NCI-H1930 (cell line): Measurements from ENCODE around the gene TTC31.

ENCODE experiments used
- DNase-seq, 2 experiments: peaks; one replicate each; lab custom pipeline; 2025; lab: John Stamatoyannopoulos, UW

TTC31 gene

DNA sequence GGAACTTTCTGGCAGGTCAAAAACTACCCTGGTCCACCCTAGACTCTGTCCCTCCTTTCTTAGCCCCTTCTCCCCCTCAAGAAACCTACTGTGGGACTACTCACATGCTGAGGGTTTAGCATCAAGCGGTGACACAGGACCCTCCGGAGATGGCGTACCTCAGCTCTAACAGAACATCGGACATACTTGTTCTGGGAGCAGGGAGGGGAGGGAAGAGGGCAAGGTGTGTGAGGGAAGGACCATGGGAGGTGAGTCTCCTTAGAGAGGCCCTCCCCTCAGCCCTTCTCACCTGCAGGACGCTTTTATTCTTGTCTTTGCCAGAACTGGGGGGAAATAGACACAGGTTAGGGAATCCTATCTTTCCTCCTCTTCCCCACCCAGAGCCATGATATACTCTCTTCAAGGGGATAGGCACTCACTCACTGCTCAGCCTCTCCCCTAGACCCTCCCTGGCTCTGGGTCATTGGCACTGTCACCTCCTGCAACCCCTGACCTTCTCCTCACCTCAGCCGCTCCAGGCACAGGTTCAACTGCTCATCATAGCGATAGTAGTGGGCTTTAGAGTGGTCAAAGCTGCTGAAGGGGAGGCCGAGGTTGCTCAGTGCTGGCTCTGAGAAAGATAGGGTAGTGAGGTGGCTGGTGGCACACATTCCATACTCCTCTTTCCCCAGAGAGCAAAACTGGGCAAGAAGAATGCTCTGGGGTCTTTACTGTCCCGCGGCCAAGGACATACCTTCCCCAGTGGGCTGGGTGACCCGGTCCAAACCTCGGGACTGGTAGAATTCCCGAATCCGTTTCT, 22.8 kb downstream of the TTC31 start:
- no peak for DNase-seq

DNA sequence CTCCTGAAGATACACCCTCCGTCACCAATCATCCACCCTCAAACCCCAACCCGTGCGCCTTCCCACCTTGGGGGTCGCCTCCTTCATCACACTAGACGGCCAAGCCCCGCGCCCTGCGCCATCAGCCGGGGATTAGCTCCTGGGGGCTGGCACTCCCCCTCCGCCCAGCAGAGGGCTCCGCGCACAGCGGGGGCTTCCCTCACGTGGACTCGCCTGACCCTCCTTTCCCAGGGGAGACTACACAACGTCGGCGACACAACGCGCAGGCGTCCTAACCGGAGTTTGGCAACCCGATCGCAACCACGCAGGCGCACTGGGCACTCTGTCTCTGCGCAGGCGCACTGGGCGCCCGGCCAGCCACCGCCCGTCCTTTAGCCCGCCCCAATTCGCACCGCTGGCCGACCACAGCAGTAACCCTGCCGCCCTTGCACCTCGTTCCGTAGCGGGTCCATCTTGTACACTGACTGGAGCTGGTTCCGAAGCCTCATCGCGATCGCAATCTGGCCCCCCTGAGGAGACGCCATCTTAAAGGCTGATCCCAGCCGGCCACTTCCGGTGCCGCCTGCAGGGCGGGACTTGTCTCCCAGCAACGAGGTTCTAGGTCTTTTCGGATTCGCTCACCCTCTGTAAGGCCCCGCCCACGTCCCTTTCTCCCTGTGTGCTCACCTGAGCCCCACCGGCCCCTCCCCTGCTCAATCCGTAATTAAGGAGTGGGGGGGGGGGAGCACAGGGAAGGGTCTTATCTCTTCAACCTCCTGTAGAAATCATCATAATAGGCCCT, 24.5 kb downstream of the TTC31 start, which contains the start of gene PCGF1:
PCGF1 (minus strand) TSS at position 551 of the 781 bp plus-strand sequence; CDS start at position 524, 27 bp downstream.
- DNase-seq: peak; percentile 98 to 99

DNA sequence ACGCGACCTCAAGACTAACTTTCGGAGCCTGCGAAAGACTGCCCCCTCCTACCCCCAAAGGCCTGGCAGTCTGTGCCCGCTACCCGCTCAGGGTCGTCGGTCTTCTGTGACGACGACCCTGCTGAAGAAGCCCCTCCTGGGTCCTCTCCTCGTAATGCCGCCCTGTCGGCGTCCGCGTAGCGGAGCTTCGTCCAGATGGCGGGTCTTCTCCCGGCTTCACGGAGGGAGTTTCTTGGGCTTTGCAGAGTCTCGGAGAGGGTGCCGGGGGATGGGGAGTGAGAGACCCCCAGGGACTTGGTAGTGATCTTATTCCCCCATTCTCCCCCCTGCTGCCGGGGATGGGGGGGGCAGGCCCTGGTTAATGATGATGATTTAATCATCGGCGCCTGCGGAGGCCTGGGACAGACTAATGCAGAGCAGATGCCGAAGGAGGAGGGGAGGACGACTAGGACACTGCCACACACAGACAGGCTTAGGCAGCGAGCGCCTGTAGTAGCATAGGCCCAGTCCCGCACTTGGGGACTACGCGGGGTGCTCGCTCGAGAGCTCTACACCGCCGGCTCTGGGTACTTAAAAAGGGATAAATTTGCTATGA, 25.1 kb downstream of the TTC31 start:
- DNase-seq: peak; percentile 32 to 66

DNA sequence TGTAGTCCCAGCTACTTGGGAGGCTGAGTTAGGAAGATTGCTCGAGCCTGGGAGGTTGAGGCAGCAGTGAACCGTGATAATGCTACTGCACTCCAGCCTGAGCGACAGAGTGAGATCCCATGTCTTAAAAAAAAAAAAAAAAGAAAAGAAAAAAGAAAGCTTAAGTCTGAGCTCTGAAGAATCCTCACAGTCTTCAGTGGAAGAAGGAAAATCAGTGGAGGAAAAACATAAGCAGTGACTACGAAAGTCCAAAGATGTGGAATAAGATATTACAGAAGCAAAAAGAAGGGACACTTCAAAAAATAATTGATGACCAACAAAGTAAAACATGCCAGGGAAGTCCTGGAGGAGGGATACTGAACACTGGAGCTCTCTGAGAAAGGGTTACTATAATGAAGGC, 27.4 kb downstream of the TTC31 start:
- DNase-seq: no peak

GRCh38 chr2:74511104-74511989, 28.5 kb downstream of the TTC31 start:
- no peak for DNase-seq

DNA sequence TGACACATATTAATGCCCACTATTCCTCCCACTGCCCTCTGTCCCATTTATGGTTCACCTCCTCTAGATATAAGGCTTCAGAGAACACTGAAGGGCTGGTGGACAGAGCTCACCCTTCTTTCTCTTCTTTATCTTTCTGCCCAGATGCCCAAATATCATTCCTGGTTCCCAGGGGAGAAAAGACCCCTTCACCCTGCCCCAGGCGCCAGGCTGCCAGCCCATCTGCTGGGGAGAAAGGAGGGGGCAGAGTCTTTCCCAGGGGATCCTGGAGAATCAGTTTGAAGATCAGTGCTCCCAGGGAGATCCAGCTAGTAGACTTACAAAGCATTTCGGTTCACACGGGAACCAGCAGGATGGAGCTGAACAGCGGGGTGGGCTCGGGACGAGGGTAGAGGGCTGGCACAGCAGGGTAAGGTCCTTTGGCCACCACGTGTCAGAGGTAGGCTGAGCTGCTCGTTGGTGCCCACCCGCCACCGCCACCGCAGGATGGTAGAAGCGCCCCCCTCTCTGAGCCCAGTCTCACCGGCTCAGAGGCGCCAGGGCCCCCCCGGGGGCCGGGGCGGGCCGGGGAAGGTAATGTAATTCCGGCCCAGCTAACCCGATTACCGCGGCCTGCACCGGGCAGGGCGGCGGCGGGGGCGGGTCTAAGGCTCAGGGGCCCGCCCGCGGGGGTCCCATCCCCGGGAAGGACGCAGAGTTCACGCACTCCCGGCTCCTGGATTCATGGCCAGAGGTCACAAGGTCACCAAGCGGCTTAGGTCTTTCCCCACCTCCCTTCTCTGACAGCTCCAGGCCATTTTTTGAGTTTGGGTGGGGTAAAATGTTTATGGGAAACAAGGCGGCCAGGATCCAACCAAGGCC, 30.1 kb downstream of the TTC31 start:
- DNase-seq: no peak

GRCh38 chr2:74513605-74514367, 30.9 kb downstream of the TTC31 start:
- no peak for DNase-seq

DNA sequence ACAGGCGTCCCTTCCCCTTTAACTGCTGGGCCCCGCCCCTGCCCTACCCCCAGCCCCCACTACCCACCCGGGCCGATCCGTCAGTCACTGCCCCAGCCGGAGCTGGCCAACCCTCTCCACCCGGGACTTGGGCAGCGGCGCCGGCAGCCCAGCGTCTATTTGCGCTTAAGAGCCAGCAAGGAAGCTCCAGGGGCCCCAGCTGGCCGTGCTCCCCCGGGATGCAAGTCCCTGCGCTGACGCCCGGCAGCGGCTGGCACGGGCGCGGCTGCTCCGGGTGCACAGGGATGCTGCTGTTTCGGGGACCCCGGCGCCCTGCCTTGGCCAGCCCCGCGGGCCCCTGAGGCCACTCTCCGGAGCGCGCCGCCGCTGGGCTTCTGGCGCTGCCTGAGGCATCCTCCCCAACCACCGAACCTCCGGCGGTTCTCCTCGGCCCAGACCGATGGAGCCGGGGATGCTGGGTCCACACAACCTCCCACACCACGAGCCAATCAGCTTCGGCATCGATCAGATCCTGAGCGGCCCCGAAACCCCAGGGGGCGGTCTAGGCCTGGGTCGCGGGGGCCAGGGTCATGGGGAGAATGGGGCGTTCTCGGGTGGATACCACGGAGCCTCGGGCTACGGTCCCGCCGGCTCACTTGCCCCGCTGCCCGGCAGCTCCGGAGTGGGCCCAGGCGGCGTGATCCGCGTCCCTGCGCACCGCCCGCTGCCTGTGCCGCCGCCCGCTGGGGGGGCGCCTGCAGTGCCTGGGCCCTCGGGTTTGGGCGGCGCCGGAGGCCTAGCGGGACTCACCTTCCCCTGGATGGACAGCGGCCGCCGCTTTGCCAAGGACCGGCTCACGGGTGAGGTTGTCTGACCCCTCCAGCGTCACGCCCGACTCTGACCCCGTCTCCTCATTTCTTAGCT, 31.7 kb downstream of the TTC31 start, which contains the start of gene TLX2:
TLX2 (plus strand) TSS at position 83 of the 903 bp plus-strand sequence; CDS start at position 440, 357 bp downstream.
- peak in 1 of 2 experiments; percentile 18 for DNase-seq

GRCh38 chr2:74515271-74515980, 32.5 kb downstream of the TTC31 start:
- DNase-seq: no peak

- DNase-seq: no peak
Measured at GRCh38 chr2:74515981-74516633, 33.2 kb downstream of the TTC31 start.

- no peak for DNase-seq
Measured at GRCh38 chr2:74516650-74517049, 33.8 kb downstream of the TTC31 start.

DNA sequence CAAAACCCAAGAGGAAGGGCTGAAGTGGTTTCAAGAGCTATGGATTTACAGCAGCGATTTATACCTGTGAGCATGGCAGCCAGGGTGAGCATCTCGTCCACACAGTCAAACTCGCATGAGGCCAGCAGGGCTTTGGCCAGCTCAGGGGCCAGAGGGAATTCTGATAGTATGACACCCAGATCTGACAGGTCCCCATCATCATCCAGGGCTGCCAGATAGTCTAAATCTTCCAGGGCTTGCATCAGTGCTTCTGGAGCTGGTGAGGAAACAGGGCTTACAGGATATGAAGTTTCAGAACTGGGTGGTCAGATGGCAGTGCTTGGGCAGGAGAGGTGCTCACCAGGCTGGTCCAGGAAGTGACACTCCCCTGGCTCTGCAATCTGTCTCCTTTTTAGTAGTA, 39.6 kb downstream of the TTC31 start:
- DNase-seq: no peak

- no peak for DNase-seq
Measured at GRCh38 chr2:74524005-74524404, 41.1 kb downstream of the TTC31 start.

- DNase-seq: no peak
Measured at GRCh38 chr2:74524955-74525716, 42.3 kb downstream of the TTC31 start.

GRCh38 chr2:74525717-74526648, 43.1 kb downstream of the TTC31 start, which contains the start of gene DQX1:
TSS of gene DQX1 (minus strand) at chr2:74526231. CDS start at chr2:74525729, 502 bp downstream.
- DNase-seq: no peak
